ENCODE data around the gene TWF2.

Gene TWF2

GRCh38 chr3:52240059-52240885, 1.3 kb upstream of the TWF2 start:
- in situ Hi-C loops (cut with HindIII; ENCODE audit: low sequenced_read_pairs), result no loop called here

DNA sequence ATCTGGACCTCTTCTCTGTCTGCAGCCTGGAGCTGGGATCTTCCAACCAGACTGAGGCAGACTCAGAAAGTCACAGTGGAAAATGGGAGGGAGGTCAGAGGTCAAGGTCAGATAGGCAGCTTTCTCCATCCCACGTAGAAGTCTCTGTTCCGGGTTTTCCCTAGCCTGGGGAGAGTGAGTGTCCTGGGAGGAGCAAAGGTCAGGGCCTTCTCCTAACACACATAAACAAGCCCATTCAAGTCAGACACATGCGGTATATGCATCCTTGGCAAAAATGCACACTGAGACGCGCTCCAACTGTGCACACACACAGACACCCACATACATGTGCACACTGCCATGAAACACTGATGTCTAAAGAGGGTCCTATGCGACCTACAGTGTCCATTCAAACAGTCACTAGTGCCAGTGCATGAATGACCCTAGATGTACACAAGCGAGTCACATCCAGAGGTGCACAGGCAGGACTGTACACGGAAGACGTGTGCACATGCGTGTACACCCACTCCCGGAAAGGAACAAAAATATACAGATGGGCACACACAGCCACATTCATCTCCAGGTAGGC, 681 bp downstream of the TWF2 start:
- in situ Hi-C loops (cut with HindIII; ENCODE audit: low sequenced_read_pairs), result no loop called here

DNA sequence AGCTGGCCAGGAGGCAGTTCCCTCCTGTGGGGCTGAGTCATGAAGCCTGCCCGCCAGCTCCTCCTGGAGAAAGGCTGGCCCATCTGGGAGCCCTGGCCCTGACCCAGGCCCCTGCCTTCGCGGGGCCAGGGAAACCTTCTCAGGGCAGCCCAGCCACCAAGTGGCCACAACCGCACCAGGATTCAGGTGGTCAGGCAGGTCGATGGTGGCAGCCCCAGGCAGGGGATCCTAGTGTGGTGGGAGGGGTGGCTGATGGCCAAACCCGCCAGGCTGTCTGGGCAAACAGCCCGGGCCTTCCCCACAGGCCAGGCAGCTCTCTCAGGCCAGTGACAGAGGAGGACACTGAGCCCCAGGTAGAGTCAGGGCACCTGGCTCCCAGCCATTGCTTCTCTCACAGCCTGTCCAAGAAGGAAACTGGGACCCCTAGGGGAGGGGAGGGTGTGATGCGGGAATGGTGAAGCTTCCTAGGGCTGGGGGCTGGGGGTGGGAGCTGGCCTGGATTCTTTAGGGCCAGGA, 1.2 kb downstream of the TWF2 start:
- in situ Hi-C loops (cut with HindIII; ENCODE audit: low sequenced_read_pairs), result no loop called here

GRCh38 chr3:52237006-52237656, 1.8 kb downstream of the TWF2 start:
- in situ Hi-C loops (cut with HindIII; ENCODE audit: low sequenced_read_pairs), result no loop called here

DNA sequence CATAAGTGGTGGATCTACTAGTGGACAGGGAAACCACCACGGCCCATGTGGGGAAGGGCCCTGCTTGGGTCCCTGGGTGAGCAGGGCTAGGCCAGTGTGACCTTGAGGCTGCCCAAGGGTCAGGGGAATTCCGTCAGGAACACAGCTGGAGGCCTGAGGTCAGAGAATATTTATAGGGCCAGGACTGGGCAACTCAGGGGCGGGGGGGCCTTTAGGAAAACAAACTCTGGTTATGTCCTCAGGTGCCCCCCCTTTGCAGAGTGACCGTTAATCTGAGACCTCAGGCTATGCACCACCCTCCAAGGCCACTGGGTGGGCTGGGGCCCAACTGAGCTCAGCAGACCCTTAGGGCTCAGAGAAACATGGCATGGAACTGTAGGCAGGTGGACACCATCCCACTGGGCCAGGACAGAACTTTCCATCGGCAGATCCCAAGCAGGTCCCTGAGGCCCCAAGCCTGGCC, 2.5 kb downstream of the TWF2 start:
- in situ Hi-C loops (cut with HindIII; ENCODE audit: low sequenced_read_pairs), result no loop called here

DNA sequence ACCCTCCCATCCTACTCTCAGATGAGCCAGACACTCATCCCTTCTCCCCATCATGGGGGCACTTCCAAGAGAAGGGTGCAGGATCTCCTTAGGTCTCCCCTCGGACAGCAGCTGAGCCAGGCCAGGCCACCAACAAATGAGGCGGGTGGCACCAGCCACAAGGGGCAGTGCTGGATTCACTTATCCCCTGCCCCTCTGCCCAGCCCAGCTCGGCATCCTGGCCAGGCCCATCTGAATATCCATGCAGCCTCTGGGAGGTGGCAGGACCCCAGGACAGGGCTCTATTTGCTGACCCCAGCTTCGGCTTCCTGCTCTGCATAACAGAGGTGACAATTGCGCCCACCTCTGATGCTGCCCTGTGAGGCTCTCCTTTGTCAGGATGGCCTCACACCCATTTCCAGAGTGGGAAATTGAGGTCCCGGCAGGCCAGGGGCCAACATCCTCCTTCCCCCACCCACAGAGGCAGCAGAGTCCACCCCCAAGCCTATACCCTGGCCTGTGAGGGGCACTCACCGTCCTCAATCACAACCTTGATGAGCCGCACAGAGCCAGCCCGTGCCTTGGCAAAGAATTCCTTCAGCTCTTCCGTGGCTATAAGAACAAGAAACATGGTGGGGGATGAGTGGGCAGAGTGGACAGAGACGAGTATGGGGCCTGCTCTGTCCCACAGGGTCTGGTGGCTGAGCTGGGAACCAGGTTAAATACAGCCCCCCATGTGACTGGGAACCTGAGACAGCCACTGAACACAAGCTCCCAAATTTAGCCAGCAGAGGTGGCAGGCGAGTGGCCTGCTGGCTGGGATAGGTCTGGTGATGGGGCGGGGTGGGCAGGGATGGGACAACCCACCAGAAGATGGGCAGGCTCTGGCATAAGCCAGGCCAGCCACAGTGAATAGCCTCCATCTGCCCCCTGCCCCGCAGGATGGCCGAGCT, 4.2 kb downstream of the TWF2 start:
- in situ Hi-C loops (cut with HindIII; ENCODE audit: low sequenced_read_pairs), result no loop called here

- in situ Hi-C loops (cut with HindIII; ENCODE audit: low sequenced_read_pairs), result no loop called here
Observed at GRCh38 chr3:52233968-52234367, 5.0 kb downstream of the TWF2 start.

DNA sequence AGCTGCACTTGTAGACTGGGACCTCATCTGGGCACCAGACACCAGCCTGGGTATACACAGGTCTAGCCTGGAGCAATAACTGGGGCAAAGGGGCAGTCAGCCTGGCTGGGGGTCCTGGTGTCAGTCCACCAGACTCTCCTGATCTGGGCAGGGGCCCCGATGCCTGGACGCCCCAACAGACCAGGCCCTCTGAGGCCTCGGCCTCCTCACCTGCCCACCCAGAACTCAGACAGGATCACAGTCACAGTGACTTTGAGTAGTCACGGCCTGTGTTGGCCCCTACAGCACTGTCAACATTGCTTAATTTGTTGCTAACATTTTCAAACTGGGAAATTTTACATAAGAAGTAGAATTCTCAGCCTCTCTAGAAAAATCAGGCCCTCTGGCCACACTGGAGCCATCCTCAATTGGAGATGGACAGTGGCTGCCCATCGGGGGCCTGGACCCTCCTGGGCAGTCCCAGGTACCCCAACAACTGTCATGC, 5.8 kb downstream of the TWF2 start:
- in situ Hi-C loops (cut with HindIII; ENCODE audit: low sequenced_read_pairs), result no loop called here

GRCh38 chr3:52232279-52233107, 6.5 kb downstream of the TWF2 start:
- in situ Hi-C loops (cut with HindIII; ENCODE audit: low sequenced_read_pairs), result no loop called here

GRCh38 chr3:52231502-52232278, 7.3 kb downstream of the TWF2 start:
- in situ Hi-C loops (cut with HindIII; ENCODE audit: low sequenced_read_pairs), result no loop called here

DNA sequence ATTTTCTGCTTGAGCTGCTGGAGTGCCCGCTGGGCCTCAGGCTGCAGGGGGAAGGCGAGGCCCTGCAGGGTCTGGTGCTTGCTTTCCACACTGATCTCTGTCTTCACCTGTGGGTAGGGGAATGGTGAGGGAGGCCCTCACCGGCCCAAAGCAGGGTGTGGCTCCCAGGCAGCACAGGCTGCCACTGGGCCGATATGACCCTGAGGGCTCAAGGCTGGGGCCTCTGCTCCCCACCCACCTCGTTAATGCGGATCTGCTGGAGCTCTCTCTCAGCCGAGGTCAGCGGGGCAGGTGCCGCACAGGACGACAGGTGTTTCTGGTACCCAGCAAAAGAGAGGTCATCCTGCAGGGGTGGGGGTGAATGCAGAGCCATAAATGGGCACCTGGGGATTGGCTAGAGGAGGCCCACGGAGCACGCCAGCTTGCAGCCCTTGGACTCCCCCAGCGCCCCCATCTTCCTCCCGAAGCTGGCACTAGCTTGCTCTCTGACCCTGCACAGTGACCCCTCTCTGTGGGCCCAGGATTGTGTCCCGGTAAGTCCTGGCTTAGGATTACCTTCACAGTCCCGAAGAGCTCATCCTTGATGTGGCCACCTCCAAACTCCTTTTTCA, 8.0 kb downstream of the TWF2 start:
- in situ Hi-C loops (cut with HindIII; ENCODE audit: low sequenced_read_pairs), result no loop called here

DNA sequence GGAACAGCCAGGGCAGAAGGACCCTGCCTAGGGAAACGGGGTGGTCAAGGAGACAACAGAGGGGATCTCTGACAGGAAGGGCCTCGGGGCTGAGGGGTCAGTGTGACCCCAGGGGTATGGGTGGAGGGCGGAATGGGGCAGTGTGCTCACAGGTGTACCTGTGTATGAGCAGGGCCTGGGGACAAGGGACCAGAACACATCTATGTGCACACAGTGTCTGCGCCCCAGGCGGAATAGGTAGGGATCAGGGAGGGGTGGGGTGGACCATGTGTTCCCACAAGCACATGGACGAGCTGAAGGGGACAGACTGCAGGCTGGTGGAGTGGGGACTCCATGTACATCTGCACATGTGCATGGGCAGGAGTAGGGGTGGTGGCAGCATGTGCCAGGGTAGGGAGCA, 8.5 kb downstream of the TWF2 start:
- in situ Hi-C loops (cut with HindIII; ENCODE audit: low sequenced_read_pairs), result no loop called here

GRCh38 chr3:52229656-52230055, 9.3 kb downstream of the TWF2 start:
- in situ Hi-C loops (cut with HindIII; ENCODE audit: low sequenced_read_pairs), result no loop called here

DNA sequence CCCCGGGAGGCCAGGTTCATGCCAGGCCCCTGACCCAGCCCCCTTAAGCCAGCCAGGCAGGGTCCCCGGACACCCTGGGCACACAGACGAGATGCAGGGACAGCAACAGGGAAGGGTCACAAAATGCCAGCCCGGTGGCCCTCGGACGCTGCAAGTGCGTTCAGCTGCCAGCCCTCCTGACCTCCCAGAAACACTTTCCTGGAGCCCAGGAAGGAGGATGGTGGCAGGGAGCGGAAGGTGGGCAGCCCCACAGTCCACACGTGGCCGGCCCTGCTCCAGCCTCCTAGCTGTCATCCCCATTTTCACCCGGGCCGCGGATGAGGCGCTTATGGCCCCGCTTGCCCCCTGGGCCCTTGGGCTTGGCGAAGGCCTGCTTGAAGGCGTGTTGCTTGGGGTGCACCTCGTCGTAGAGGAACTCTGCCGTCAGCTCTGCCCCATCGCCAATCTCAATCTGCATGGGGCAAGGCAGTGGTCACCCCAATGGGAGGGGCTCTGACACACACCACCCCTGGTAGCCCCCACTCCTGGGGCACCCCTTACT, 10.1 kb downstream of the TWF2 start:
- in situ Hi-C loops (cut with HindIII; ENCODE audit: low sequenced_read_pairs), result no loop called here

DNA sequence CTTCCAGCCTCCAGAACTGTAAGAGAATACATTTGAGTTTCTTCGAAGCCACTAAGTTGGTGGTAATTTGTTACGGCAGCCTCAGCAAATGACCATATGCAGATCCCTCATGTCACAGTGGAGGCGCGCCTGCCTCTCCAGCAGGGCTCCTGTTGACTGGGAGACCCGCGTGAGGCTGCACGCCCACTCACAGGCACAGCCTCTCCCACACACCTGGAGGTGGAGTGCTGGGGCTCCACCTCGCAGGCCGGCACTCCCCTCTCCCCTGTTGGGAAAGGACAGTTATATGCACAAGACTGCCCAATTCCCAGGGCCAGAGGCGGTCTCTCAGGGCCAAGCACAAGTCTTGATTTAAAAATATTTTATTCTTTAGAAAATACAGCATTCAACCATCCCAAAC, 10.7 kb downstream of the TWF2 start:
- in situ Hi-C loops (cut with HindIII; ENCODE audit: low sequenced_read_pairs), result no loop called here

GRCh38 chr3:52227766-52228165, 11.2 kb downstream of the TWF2 start:
- in situ Hi-C loops (cut with HindIII; ENCODE audit: low sequenced_read_pairs), result no loop called here

DNA sequence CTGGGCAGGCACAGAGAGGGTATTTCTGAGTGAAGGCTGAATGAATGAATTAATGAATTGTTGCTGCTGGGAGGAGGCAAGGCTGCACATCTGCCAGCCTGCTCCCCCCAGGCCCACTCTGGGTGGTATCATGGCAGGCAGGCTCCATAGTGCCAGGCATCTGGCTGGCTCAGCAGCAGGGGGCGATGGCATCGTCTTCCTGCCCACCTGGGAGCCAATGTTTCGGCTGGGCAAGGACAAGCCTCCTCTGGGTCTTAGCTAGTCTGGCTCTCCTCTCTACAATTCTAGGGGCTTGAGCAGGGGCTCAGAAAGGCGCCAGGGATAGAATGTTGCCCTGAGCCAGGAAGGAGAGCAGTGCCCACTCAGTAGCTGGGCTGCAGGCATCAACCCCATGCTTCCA, 11.8 kb downstream of the TWF2 start:
- in situ Hi-C loops (cut with HindIII; ENCODE audit: low sequenced_read_pairs), result no loop called here

GRCh38 chr3:52226229-52226817, 12.6 kb downstream of the TWF2 start:
- in situ Hi-C loops (cut with HindIII; ENCODE audit: low sequenced_read_pairs), result no loop called here

Measured in DLD1 (cell line).